ENCODE measurements around the gene MAGED1. TPM values are rescaled to one million over a fixed set of nuclear protein-coding genes. Genes with fewer than 3 reads are reported as not detected.

The MAGED1 gene
- total RNA-seq, 1 experiment from 2014 or later: 151 TPM

Other genes starting within 250 kb of the MAGED1 start
- not detected for gene CENPVL2, start 210.8 kb upstream of the MAGED1 start, total RNA-seq (2021; ENCODE audit: unreplicated experiment)
- not detected for gene CENPVL1, start 183.1 kb upstream of the MAGED1 start, total RNA-seq (2021; ENCODE audit: unreplicated experiment)
- gene GSPT2, start 150.2 kb upstream of the MAGED1 start, total RNA-seq (2021; ENCODE audit: unreplicated experiment): 15.7 TPM
- gene MAGED4B, start 175.6 kb downstream of the MAGED1 start, total RNA-seq (2021; ENCODE audit: unreplicated experiment): 2.6 TPM

Measured in Panc1 (cell line).